SK-N-MC (cell line): ENCODE data around the gene NRARP.
A peak's percentile ranks its signal among the peaks of the same experiment; 100 is the strongest.

ENCODE experiments used
- DNase-seq: peaks from one replicate; pipeline ENCODE4 v3.0.0-alpha.2; 2011; ENCODE audit warnings: low read depth, low spot score
- H3K27ac ChIP-seq: fragments of 200-600 bp; sonication (generic); 2 replicates; pipeline ENCODE4 v1.5.1; 2016; ENCODE audit warnings: mixed run types
- H3K36me3 ChIP-seq: fragments of 200-600 bp; sonication (generic); 2 replicates; pipeline ENCODE4 v1.6.1; 2017; ENCODE audit warnings: antibody characterized with exemption, low read length, mixed read lengths; ENCODE audit not compliant: insufficient read depth
- H3K4me3 ChIP-seq: fragments of 200-600 bp; sonication (generic); 2 replicates; pipeline ENCODE4 v1.5.1; 2016
- H3K9ac ChIP-seq: fragments of 200-600 bp; sonication (generic); 2 replicates; pipeline ENCODE4 v1.8.0; 2017; ENCODE audit warnings: mixed run types, mixed read lengths; ENCODE audit not compliant: insufficient read length
- H3K9me3 ChIP-seq: fragments of 200-600 bp; sonication (generic); 2 replicates; pipeline ENCODE4 v1.6.1; 2017; ENCODE audit warnings: low read depth, mild to moderate bottlenecking, antibody characterized with exemption, low read length, moderate library complexity, mixed read lengths
- EZH2 ChIP-seq: fragments of 200-600 bp; sonication (generic); IDR thresholded peaks from one replicate; pipeline ENCODE4 v1.6.1; 2017; ENCODE audit warnings: antibody characterized with exemption
- FOXP2 ChIP-seq: optimal IDR thresholded peaks from 2 replicates; pipeline ENCODE3; 2011; ENCODE audit warnings: mild to moderate bottlenecking, moderate library complexity; ENCODE audit not compliant: insufficient read depth; ENCODE audit errors: extremely low read length, control extremely low read depth
- POLR2AphosphoS5 ChIP-seq: IDR thresholded peaks from 2 replicates; pipeline ENCODE4 v1.6.1; 2012; ENCODE audit warnings: mild to moderate bottlenecking, low read depth, low read length, borderline replicate concordance

Gene NRARP

DNA sequence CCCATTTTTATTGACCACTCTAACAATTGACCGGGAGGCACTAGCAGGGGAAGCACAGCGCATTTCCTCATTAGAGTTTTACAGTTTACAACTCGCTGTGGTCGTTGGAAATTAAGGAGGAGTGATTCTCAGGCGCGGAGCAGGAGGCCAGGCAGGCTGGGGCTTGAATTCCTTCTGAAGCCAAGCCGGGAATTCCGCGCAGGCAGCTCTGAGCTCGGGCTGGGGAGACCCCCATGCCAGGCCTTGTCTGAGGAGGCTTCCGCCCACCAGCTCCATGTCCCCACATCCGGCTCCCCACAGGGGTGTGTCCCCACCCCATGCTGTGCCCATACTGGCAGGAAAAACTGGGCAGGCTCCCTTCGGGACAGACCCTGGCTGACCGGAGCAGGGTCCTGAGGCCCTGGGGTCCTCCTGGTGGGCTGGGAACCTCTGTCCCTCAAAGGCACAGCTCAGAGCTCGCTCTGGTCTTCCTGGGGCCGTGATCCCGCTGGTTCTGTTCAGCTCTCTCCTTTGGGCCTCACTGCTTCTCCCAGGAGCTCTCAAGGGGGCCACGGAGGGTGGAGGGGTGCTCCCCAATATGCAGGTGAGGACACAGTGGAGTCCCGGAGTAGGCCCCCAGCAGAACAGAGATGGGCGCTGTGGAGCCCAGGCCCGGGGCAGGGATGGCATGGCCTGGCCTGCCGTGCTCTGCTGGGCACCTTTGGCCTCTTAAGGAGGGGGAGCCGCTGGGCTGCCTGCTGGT is 1.3 kb upstream of the NRARP start:
- H3K36me3 ChIP-seq = no peaks in the 10 kb centered on the region
- H3K9ac ChIP-seq = no peak overlapping the region
- H3K9me3 ChIP-seq = no peaks in the 10 kb centered on the region
- TF ChIP-seq EZH2 (no peak), POLR2AphosphoS5 (no peak), FOXP2 (no peak)
- H3K27ac ChIP-seq = peak overlapping the region; percentile 25; the same call in 1 of the 2 replicates
- no peak for DNase-seq
- H3K4me3 ChIP-seq = no peak overlapping the region

DNA sequence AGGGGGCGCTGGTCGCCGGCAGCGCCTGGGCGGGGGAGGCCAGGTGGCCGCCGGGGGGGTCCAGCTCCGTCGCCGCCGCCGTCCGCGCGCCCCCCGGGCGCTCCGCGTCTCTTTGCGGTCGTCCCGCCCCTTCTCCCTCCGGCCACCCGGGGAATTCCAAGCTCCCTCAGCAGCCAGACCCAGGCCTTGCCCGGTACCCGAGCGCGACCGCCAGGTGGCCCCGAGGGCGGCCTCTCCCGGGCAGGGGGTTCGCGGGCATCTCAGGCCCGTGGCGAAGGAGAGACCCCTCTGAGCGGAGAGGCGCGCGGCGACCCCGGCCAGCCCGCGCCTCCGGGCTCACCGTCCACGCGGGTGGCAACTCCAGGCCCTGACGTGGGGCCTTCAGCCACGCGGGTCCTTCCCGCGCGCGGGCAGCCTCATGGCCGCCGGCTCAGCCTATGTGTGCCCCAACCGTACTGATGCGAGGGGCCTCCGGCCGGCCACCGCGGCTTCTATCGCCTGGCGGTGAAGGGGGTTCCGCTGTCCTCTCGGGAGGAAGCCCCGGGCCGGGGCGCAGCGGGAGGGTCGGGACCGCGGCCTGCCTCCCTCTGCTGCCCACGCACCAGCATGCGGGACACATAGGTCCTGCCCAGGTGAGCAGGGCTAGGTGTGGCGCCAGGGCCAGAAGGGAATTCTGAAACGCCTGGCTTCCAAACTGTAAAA is 529 bp upstream of the NRARP start:
- no peaks in the 10 kb centered on the region for H3K9me3 ChIP-seq
- no peak for DNase-seq
- no peak for TF ChIP-seq FOXP2
- TF ChIP-seq EZH2 = no peak
- TF ChIP-seq POLR2AphosphoS5 = no peak
- no peak overlapping the region for H3K9ac ChIP-seq
- H3K4me3 ChIP-seq = peak overlapping the region; percentile 49; the same call in 1 of the 2 replicates
- peak overlapping the region; percentile 25; the same call in 1 of the 2 replicates for H3K27ac ChIP-seq
- no peaks in the 10 kb centered on the region for H3K36me3 ChIP-seq

DNA sequence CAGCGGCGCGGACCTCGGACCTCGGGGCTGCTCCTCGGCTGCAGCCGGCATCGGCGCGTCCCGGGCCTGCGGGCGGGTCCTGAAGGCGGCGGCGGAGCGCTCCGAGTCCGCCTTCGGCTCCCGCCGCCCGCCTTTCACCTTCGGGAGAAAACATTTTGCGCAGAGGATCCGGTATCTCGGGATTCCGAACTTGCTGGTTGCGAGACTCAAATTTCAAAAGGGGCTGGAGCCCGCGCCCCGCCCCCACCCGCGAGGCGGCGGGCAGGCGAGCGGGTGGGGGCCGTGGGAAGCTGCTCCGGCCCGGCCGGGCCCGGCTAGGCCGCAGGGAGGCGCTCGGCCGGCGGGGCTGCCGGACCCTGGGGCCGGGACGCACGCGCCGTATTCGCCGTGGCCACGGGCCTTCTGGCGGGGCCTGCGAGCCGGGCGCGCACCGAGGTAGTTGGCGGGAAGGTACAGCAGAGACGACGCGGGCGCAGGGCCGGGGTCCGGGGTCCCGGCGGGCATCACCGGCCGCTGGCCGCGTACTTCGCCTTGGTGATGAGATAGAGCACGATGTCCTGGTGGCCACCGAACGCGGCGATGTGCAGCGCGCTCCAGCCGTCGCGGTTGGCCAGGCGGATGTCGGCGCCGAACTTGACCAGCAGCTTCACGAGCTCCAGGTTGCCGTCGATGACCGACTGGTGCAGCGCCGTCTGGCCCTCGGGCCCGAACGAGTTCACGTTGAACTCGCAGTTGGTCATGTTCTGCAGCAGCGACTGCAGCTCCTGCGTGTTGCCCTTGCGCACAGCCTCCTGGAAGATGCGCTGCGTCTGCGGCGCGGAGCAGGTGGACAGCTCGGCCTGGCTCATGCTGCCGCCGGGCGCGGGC is 757 bp downstream of the NRARP start:
- H3K4me3 ChIP-seq = peak overlapping the region; percentile 97
- peak overlapping the region; percentile 73 for H3K27ac ChIP-seq
- no peaks in the 10 kb centered on the region for H3K9me3 ChIP-seq
- TF ChIP-seq EZH2 (no peak), POLR2AphosphoS5 (no peak), FOXP2 (no peak)
- H3K36me3 ChIP-seq = no peaks in the 10 kb centered on the region
- peak overlapping the region; percentile 73 for H3K9ac ChIP-seq
- no peak for DNase-seq

DNA sequence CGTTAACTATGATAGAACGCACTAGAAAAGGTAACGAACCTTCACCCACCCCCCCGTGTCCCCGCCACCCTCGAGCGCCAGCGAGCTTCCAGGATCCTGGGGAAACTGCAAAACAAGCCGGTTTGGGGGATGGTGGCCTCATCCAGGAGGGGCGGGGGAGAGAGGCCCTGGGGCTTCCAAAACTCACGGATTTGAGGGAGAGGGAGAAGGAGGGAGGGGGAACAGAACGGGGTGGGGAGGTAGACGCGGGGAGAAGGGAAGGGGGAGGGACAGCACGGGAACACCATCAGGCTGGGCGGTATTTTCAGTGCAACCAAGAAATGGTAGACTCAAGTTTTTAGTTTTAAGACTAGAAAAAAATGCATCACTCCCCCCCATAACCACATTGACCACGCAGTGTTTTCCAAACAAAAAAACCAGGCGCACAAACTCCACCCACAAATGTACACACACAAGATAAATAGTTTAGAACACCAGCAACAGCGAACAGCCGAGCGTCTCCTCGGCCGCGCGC is 1.4 kb downstream of the NRARP start:
- Histone ChIP-seq H3K36me3 (no peaks in the 10 kb centered on the region), H3K9me3 (no peaks in the 10 kb centered on the region), H3K27ac (peak overlapping the region; percentile 73), H3K9ac (peak overlapping the region; percentile 73), H3K4me3 (peak overlapping the region; percentile 97)
- TF ChIP-seq POLR2AphosphoS5 (no peak), FOXP2 (no peak), EZH2 (no peak)
- DNase-seq = no peak

DNA sequence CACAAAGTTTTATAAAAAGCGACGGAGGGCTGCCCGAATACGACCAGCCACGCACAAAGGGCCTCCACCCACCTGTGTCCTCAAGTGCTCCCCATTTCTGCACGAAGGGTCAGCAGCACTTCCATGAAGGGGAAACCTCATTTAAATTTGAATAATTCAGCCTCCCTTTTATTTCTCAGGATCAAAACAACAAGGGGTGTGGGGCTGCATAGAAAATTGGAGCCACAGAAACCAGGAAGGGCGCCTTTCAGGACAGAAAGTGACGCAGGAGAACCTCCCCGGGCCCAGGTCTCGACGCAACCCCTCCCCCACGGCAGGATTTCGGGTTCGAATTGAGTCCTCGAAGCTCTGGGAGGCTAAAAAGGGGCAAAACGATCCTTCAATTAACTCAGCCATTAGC is 2.1 kb downstream of the NRARP start:
- Histone ChIP-seq H3K9ac (peak overlapping the region; percentile 73), H3K4me3 (peak overlapping the region; percentile 97)

DNA sequence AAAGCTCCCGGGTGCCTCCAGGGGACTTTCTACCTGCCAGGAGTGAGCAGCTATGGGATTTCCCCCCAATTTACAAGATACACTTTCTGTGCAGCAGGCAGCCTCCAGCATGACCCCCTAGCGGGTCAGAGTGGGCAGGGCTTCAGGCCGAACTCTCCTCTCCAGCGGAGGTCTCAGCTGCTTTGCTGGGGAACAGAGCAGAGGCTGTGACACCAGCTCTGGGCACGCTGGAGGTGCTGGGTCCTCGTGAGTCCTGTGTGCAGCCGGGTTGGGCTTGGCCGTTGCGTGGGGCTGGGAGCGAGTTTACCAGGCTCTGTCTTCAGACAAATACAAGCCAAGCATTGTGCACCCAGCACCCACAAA is 2.9 kb downstream of the NRARP start:
- no peak overlapping the region for H3K9ac ChIP-seq
- H3K4me3 ChIP-seq = no peak overlapping the region
- DNase-seq = no peak
- TF ChIP-seq EZH2 (no peak), FOXP2 (no peak), POLR2AphosphoS5 (no peak)
- H3K27ac ChIP-seq = no peak overlapping the region; the same call in 1 of the 2 replicates
- no peaks in the 10 kb centered on the region; the same call in 1 of the 2 replicates for H3K9me3 ChIP-seq
- H3K36me3 ChIP-seq = no peaks in the 10 kb centered on the region

More for the DNA sequence above, 2.1 kb downstream of the NRARP start:
- Histone ChIP-seq H3K27ac (peak overlapping the region; percentile 25; the same call in 1 of the 2 replicates), H3K36me3 (no peaks in the 10 kb centered on the region), H3K9me3 (no peaks in the 10 kb centered on the region)
- no peak for DNase-seq
- no peak for TF ChIP-seq EZH2
- no peak for TF ChIP-seq POLR2AphosphoS5
- TF ChIP-seq FOXP2 = no peak

DNA sequence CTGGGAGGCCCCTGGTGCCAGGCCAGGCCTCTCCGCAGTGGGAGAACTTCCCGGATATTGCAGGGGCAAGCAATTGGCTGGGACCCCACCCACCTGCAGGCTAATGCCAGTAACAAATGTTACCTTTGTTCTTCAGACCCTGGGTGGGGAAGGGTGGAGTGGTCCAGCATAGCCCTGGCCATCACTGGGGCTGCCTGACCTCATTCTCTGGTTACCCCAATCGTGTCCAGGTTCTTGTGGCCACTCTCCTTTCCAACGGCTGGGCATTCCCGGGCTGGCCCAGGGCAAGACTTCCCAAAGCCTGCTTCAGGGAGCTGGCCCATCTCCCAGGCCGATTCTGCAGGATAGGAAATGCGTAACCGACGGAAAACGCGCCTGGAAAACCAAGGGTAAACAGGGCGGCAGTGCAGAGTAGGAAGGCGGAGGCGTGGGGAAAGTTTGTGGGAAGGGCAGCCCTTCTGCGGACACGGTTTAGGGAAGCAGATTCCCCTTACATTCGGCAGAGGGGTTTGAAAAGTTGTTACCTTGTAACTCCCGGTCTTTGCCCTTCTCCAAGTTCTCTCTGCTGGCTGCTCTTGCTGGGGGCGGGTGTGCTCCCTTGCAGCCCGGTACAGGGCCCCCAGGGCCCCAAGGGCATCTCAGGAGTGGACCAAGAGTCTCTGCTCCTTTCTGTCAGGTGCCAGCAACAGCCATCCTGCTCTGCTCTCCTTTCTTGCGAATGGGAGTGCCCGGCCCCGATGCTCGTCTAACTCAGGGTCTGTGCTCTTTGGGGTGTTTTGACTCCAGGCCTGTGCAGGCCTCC is 3.5 kb downstream of the NRARP start:
- no peak for TF ChIP-seq EZH2
- TF ChIP-seq FOXP2 = no peak
- no peak for TF ChIP-seq POLR2AphosphoS5
- Histone ChIP-seq H3K36me3 (no peaks in the 10 kb centered on the region), H3K9ac (no peak overlapping the region), H3K9me3 (no peaks in the 10 kb centered on the region; the same call in 1 of the 2 replicates), H3K27ac (no peak overlapping the region), H3K4me3 (no peak overlapping the region)
- DNase-seq = no peak
